H1 (cell line): ENCODE results near the gene CAMK2B. TPM values are rescaled to one million over a fixed set of nuclear protein-coding genes. Genes with fewer than 3 reads are reported as not detected.

ENCODE experiments used
- CTCF ChIA-PET: fragments of 300-600 bp; sonication (Branson Sonifier 250); formaldehyde crosslinking; loops from one replicate; lab custom pipeline; 2021; ENCODE audit not compliant: partially characterized antibody; lab: Charles Lee
- POLR2A ChIA-PET: fragments of 300-600 bp; sonication (Branson Sonifier 250); formaldehyde crosslinking; loops from one replicate; lab custom pipeline; 2021; ENCODE audit warnings: inconsistent platforms; ENCODE audit not compliant: partially characterized antibody; lab: Charles Lee
- DNase-seq, 2 experiments: peaks; one replicate each; pipeline versions ENCODE4 v3.0.0 to v3.0.0-alpha.2; 2010 to 2022; ENCODE audit warnings: low spot score in 2 of 2, low read depth in 1 of 2, mixed read lengths in 1 of 2
- FAIRE-seq: peaks from 2 replicates; lab custom pipeline; 2011; peaks lifted over from hg19 to GRCh38; lab: Jason Lieb, UNC
- H2AFZ ChIP-seq: 2 replicates; pipeline ENCODE4 v1.8.1; 2012; ENCODE audit warnings: low read length, inconsistent platforms
- H2AK5ac ChIP-seq: 2 replicates; pipeline ENCODE4 v1.6.1; 2013; ENCODE audit warnings: low read depth, low read length
- H2BK120ac ChIP-seq: replicated peaks from 2 replicates; pipeline ENCODE3; 2013; ENCODE audit warnings: low read depth, low read length, inconsistent platforms
- H2BK12ac ChIP-seq: 2 replicates; pipeline ENCODE4 v1.6.1; 2013; ENCODE audit warnings: low read depth, low read length
- H2BK15ac ChIP-seq: 2 replicates; pipeline ENCODE4 v1.6.1; 2013; ENCODE audit warnings: low read length
- H2BK20ac ChIP-seq: 2 replicates; pipeline ENCODE4 v1.6.1; 2013; ENCODE audit warnings: low read length
- H2BK5ac ChIP-seq: 2 replicates; pipeline ENCODE4 v1.6.1; 2013; ENCODE audit warnings: low read depth, low read length
- H3K14ac ChIP-seq: 2 replicates; pipeline ENCODE4 v1.6.1; 2013; ENCODE audit warnings: inconsistent platforms; ENCODE audit not compliant: insufficient read length
- H3K18ac ChIP-seq: 2 replicates; pipeline ENCODE4 v1.6.1; 2013; ENCODE audit warnings: low read length; ENCODE audit errors: extremely low read depth
- H3K23ac ChIP-seq: 2 replicates; pipeline ENCODE4 v1.6.1; 2013; ENCODE audit warnings: inconsistent platforms; ENCODE audit not compliant: insufficient read length
- H3K23me2 ChIP-seq: 2 replicates; pipeline ENCODE4 v1.6.1; 2013; ENCODE audit warnings: low read depth, low read length
- H3K27ac ChIP-seq: 2 replicates; pipeline ENCODE4 v1.6.1; 2011; ENCODE audit warnings: low read depth, low read length, inconsistent platforms
- H3K27me3 ChIP-seq, 4 experiments: replicated peaks in 1 of 4; 1 replicate in 1 of 4; 2 replicates in 3 of 4; pipeline versions ENCODE4 v1.6.1 to v1.8.1; 2011 to 2013; ENCODE audit warnings: low read length in 3 of 4, mild to moderate bottlenecking in 3 of 4, inconsistent platforms in 2 of 4, mixed read lengths in 2 of 4, moderate library complexity in 1 of 4; ENCODE audit not compliant: control insufficient read depth in 3 of 4, insufficient read depth in 3 of 4; ENCODE audit errors: extremely low read depth in 1 of 4
- H3K36me3 ChIP-seq, 4 experiments: 2 replicates each; pipeline versions ENCODE4 v1.6.1 to v1.8.1; 2011 to 2013; ENCODE audit warnings: mild to moderate bottlenecking in 4 of 4, low read length in 3 of 4, moderate library complexity in 2 of 4, control low read depth in 1 of 4, inconsistent platforms in 1 of 4; ENCODE audit not compliant: insufficient read depth in 4 of 4, control insufficient read depth in 2 of 4
- H3K4ac ChIP-seq: replicated peaks from 2 replicates; pipeline ENCODE3; 2013; ENCODE audit warnings: low read length, low read depth, mixed read lengths, inconsistent platforms; ENCODE audit not compliant: insufficient read length
- H3K4me1 ChIP-seq, 4 experiments: replicated peaks in 1 of 4; 1 replicate in 1 of 4; 2 replicates in 3 of 4; pipeline versions ENCODE4 v1.6.1 to v1.8.1; 2011 to 2013; ENCODE audit warnings: low read length in 3 of 4, inconsistent platforms in 2 of 4, mixed read lengths in 1 of 4; ENCODE audit not compliant: insufficient read depth in 4 of 4, control insufficient read depth in 3 of 4
- H3K4me2 ChIP-seq, 2 experiments: 2 replicates each; pipeline versions ENCODE4 v1.6.1 to v1.8.1; 2011 to 2013; ENCODE audit warnings: low read depth in 2 of 2, low read length in 2 of 2, control low read depth in 1 of 2, inconsistent platforms in 1 of 2, mild to moderate bottlenecking in 1 of 2; ENCODE audit not compliant: insufficient read depth in 1 of 2
- H3K4me3 ChIP-seq, 4 experiments: fragments of 200-600, 300-600 bp in 1 of 4; sonication (generic), shearing (Covaris generic), sonication (Bioruptor Twin) in 1 of 4; 2 replicates each; pipeline versions ENCODE4 v1.5.1 to v1.8.1; 2011 to 2016; ENCODE audit warnings: low read length in 4 of 4, low read depth in 3 of 4, control low read depth in 2 of 4, inconsistent platforms in 2 of 4, mild to moderate bottlenecking in 2 of 4, mixed read lengths in 1 of 4, moderate library complexity in 1 of 4; ENCODE audit not compliant: insufficient read depth in 2 of 4; ENCODE audit errors: extremely low read depth in 1 of 4
- H3K56ac ChIP-seq: replicated peaks from 2 replicates; pipeline ENCODE3; 2013; ENCODE audit warnings: low read depth, mild to moderate bottlenecking, mixed read lengths, low read length, inconsistent platforms; ENCODE audit not compliant: insufficient read length
- H3K79me1 ChIP-seq: 2 replicates; pipeline ENCODE4 v1.6.1; 2013; ENCODE audit warnings: low read depth, low read length, control low read depth
- H3K79me2 ChIP-seq, 2 experiments: 2 replicates each; pipeline versions ENCODE4 v1.6.1 to v1.8.1; 2012 to 2013; ENCODE audit warnings: low read length in 2 of 2, mild to moderate bottlenecking in 2 of 2, inconsistent platforms in 1 of 2; ENCODE audit not compliant: insufficient read depth in 2 of 2, control insufficient read depth in 1 of 2
- H3K9ac ChIP-seq, 4 experiments: replicated peaks in 1 of 4; 1 replicate in 1 of 4; 2 replicates in 3 of 4; pipeline versions ENCODE4 v1.6.1 to v1.8.1; 2011 to 2013; ENCODE audit warnings: low read depth in 3 of 4, low read length in 3 of 4, control low read depth in 2 of 4, mild to moderate bottlenecking in 2 of 4, moderate library complexity in 2 of 4, inconsistent platforms in 1 of 4; ENCODE audit errors: extremely low read depth in 1 of 4
- H3K9me3 ChIP-seq, 2 experiments: 2 replicates each; pipeline versions ENCODE4 v1.6.1 to v1.8.1; 2012 to 2013; ENCODE audit warnings: mild to moderate bottlenecking in 2 of 2, moderate library complexity in 2 of 2, control low read depth in 1 of 2, inconsistent platforms in 1 of 2, low read depth in 1 of 2, low read length in 1 of 2, mixed read lengths in 1 of 2; ENCODE audit not compliant: insufficient read depth in 2 of 2
- H4K20me1 ChIP-seq, 2 experiments: replicated peaks in 1 of 2; 2 replicates each; pipeline versions ENCODE3 to v1.8.1; 2011 to 2013; ENCODE audit warnings: inconsistent platforms in 2 of 2, low read length in 2 of 2, mild to moderate bottlenecking in 1 of 2; ENCODE audit not compliant: insufficient read depth in 2 of 2, control insufficient read depth in 1 of 2
- H4K5ac ChIP-seq: 2 replicates; pipeline ENCODE4 v1.6.1; 2013; ENCODE audit warnings: low read length, low read depth, mixed read lengths, inconsistent platforms; ENCODE audit not compliant: insufficient read length
- H4K8ac ChIP-seq: 2 replicates; pipeline ENCODE4 v1.8.0; 2013; ENCODE audit warnings: mild to moderate bottlenecking, moderate library complexity, low read length, inconsistent platforms; ENCODE audit not compliant: insufficient read depth; ENCODE audit errors: extremely low read depth
- H4K91ac ChIP-seq: replicated peaks from 2 replicates; pipeline ENCODE3; 2013; ENCODE audit warnings: low read length, mixed read lengths, inconsistent platforms; ENCODE audit not compliant: insufficient read length
- ATF3 ChIP-seq: IDR thresholded peaks from 2 replicates; pipeline ENCODE4 v1.6.1; 2011; ENCODE audit warnings: low read depth, mild to moderate bottlenecking, low read length; ENCODE audit not compliant: insufficient read depth
- BRCA1 ChIP-seq: IDR thresholded peaks from 2 replicates; pipeline ENCODE4 v1.6.1; 2012; ENCODE audit warnings: low read depth, low read length, improper control_type of control experiment
- CBX5 ChIP-seq: fragments of 300-800, 300-1000 bp; sonication (generic); IDR thresholded peaks from 2 replicates; pipeline ENCODE4 v1.7.1; 2016; ENCODE audit warnings: antibody characterized with exemption, low read length, low read depth
- CEBPB ChIP-seq: IDR thresholded peaks from 2 replicates; pipeline ENCODE4 v1.6.1; 2012; ENCODE audit warnings: low read depth, low read length
- GTF2F1 ChIP-seq: IDR thresholded peaks from 2 replicates; pipeline ENCODE4 v1.6.1; 2012; ENCODE audit warnings: low read depth, low read length, improper control_type of control experiment, borderline replicate concordance
- HDAC2 ChIP-seq, 2 experiments: fragments of 300-600 bp in 1 of 2; sonication (generic) in 1 of 2; IDR thresholded peaks; 2 replicates each; pipeline ENCODE4 v1.6.1; 2011 to 2012; ENCODE audit warnings: low read depth in 2 of 2, low read length in 2 of 2, mild to moderate bottlenecking in 2 of 2, moderate library complexity in 2 of 2, borderline replicate concordance in 1 of 2, inconsistent platforms in 1 of 2
- NANOG ChIP-seq: IDR thresholded peaks from 2 replicates; pipeline ENCODE4 v1.6.1; 2011; ENCODE audit warnings: low read length, low read depth, mild to moderate bottlenecking, inconsistent platforms; ENCODE audit not compliant: insufficient read depth, poor library complexity, severe bottlenecking
- PHF8 ChIP-seq: fragments of 200-600 bp; sonication (generic); conservative IDR thresholded peaks from 2 replicates; pipeline ENCODE4 v1.7.1; 2012; ENCODE audit warnings: low read depth, mild to moderate bottlenecking, inconsistent platforms, low read length, moderate library complexity
- POLR2AphosphoS5 ChIP-seq: IDR thresholded peaks from 2 replicates; pipeline ENCODE4 v1.6.1; 2011; ENCODE audit warnings: low read depth, low read length
- SAP30 ChIP-seq: fragments of 300-600 bp; sonication (generic); IDR thresholded peaks from 2 replicates; pipeline ENCODE4 v1.7.1; 2012; ENCODE audit warnings: low read length, moderate library complexity, mild to moderate bottlenecking, inconsistent platforms; ENCODE audit not compliant: insufficient read depth, insufficient replicate concordance
- SIN3A ChIP-seq, 2 experiments: IDR thresholded peaks in 1 of 2; conservative IDR thresholded peaks in 1 of 2; 2 replicates each; pipeline ENCODE4 v1.6.1; 2011 to 2012; ENCODE audit warnings: low read length in 2 of 2, improper control_type of control experiment in 1 of 2, low read depth in 1 of 2, mild to moderate bottlenecking in 1 of 2
- WGBS, 2 experiments: shearing (Covaris generic) in 1 of 2; methylation state at CpG; one replicate each; pipeline versions ENCODE4 v1.1.6 to v1.1.7; 2013 to 2015; ENCODE audit warnings: low lambda C conversion rate in 2 of 2, mixed read lengths in 2 of 2, inconsistent platforms in 1 of 2, low coverage in 1 of 2, missing lambda C conversion rate in 1 of 2; ENCODE audit not compliant: insufficient replicate concordance in 2 of 2, insufficient coverage in 1 of 2, insufficient read length in 1 of 2; ENCODE audit errors: extremely low coverage in 1 of 2, missing lambda C conversion rate in 1 of 2; 5-methylcytosine and 5-hydroxymethylcytosine counted together
- polyA plus RNA-seq, 7 experiments: library from polyadenylated mRNA; depleted of rRNA in 3 of 7; stranded (reverse) in 5 of 7; unstranded in 2 of 7; fragments of >200 nt in 5 of 7; fragments of 200-250 nt in 2 of 7; gene quantifications; 1 replicate in 5 of 7; 2 replicates in 1 of 7; 4 replicates in 1 of 7; pipeline versions ENCODE4 v1.2.1 to v1.2.3, GENCODE V29; 2011 to 2013; ENCODE audit warnings: missing spikeins in 2 of 7, mixed read lengths in 2 of 7
- total RNA-seq: library from RNA; stranded (reverse); fragmentation: NEBNext Ultra II Directional; extraction: Animal tissue kit (Norgen Biotek cat#: 25700); gene quantifications from 2 replicates; pipeline ENCODE4 v1.2.1, GENCODE V29; 2021

CAMK2B gene
- total and polyA plus RNA-seq, 2 of the 8 experiments (the other 6 are each of a cell fraction or from before 2014, with no cell fraction given): 0.05 to 0.15 TPM

- POLR2A ChIA-PET: no interaction called here
- Histone ChIP-seq H4K5ac (no peak overlapping the region), H2BK20ac (no peak overlapping the region), H3K27ac (peak overlapping the region; percentile 36; the same call in 1 of the 2 replicates), H3K9me3 (no peaks in the 10 kb centered on the region), H3K4me3 (no peak overlapping the region), H4K20me1 (peaks cover 0 to 5% of the 10 kb centered on the region in 2 experiments), H3K56ac (no peak overlapping the region), H2BK120ac (no peak overlapping the region), H2AK5ac (no peak overlapping the region), H3K23ac (no peak overlapping the region), H3K79me2 (no peaks in the 10 kb centered on the region), H4K8ac (peak overlapping the region; percentile 18; the same call in 1 of the 2 replicates), H2BK15ac (no peak overlapping the region), H3K4me1 (peaks cover 0 to 17% (median 11%) of the 10 kb centered on the region in 4 experiments; a peak in 6 of 7 replicates), H3K36me3 (peaks cover 16 to 37% (median 24%) of the 10 kb centered on the region in 4 experiments), H3K23me2 (no peaks in the 10 kb centered on the region), H2BK5ac (peak overlapping the region; percentile 35; the same call in 1 of the 2 replicates), H3K4me2 (no peak overlapping the region), H2BK12ac (no peak overlapping the region), H3K4ac (no peak overlapping the region), H2AFZ (no peak overlapping the region), H3K14ac (no peak overlapping the region), H3K9ac (no peak overlapping the region; a peak in 1 of 7 replicates), H3K79me1 (no peaks in the 10 kb centered on the region), H3K27me3 (no peaks in the 10 kb centered on the region), H3K18ac (no peak overlapping the region), H4K91ac (no peak overlapping the region)
- no peak for FAIRE-seq
- CTCF ChIA-PET: interaction anchor here (0.8 to 6.0 kb wide), 8 partner anchors 10 to 82 kb away, joined by 3 to 35 read pairs (median 6); partner anchors contain the start of gene YKT6
- WGBS, 2 experiments: 91% methylated on average over 3 of the region's 3 CpGs; no CpG with 5 or more reads in 1 of the 2 experiments
- no peak for DNase-seq
- TF ChIP-seq GTF2F1 (no peak), HDAC2 (IDR thresholded peaks at IDR 0.05; ENCODE audit: borderline replicate concordance in 1 of 2, low read depth in 2 of 2, low read length in 2 of 2) (no peak), SIN3A (conservative IDR thresholded peaks at IDR 0.05 in 1 of 2, IDR thresholded peaks at IDR 0.05 in 1 of 2; ENCODE audit: low read depth in 1 of 2, low read length in 2 of 2) (no peak), NANOG (no peak), CBX5 (no peak), SAP30 (no peak), CEBPB (no peak), POLR2AphosphoS5 (no peak), ATF3 (no peak), BRCA1 (no peak), PHF8 (no peak)
Observed at GRCh38 chr7:44213206-44213876, 112.1 kb downstream of the CAMK2B start.
